Measurements from ENCODE around the gene CXCL12. TPM values are rescaled to one million over a fixed set of nuclear protein-coding genes. Genes with fewer than 3 reads are reported as not detected.

The CXCL12 gene
- total RNA-seq: 10.1 and 11.0 TPM in 2 replicates

DNA sequence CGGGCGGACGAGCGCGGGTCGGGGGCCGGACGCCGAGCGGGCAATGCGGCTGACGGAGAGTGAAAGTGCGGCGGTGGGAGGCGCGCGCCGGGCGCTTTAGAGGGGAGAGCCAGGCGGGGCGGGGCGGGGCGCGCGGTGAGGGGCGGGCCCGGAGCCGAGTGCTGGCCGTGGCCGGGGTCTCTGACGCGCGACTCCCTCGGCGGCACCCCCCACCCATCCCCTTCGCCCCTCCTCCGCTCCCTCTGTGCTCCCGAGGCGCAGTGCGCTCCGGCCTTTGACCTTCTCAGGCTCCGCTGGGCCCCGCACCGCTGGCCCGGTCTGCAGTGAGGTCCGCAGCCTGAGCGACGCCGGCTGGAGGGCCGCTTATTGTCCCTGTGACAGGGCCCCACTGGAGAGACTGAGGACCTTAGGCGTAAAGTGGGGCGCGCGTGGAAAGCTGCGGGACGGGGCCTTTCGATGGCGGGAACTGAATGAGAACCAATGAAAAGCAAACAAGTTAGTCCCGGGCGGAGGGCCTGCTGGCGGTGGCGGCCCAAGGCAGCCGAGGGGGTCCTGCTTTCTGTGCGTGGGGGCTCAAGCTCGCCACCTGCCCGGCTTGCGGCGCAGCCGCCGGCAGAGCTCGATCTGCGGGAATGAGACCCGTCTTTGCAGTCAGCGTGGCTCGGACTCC is at the start of gene CXCL12:
Gene CXCL12, minus strand, starts transcription at position 72 of the 670 bp plus-strand sequence. CDS start 92 bp downstream, outside the sequence.

